GM21576 (cell line): ENCODE results near the gene FREY1.

Experiments used
- ATAC-seq: cut with Tn5 transposase; IDR thresholded peaks from one replicate; pipeline ENCODE4 v1.9.1; 2021; ENCODE audit warnings: mild to moderate bottlenecking, moderate library complexity; ENCODE audit not compliant: unreplicated experiment

The FREY1 gene, protein sequence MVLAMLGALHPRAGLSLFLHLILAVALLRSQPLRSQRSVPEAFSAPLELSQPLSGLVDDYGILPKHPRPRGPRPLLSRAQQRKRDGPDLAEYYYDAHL

DNA sequence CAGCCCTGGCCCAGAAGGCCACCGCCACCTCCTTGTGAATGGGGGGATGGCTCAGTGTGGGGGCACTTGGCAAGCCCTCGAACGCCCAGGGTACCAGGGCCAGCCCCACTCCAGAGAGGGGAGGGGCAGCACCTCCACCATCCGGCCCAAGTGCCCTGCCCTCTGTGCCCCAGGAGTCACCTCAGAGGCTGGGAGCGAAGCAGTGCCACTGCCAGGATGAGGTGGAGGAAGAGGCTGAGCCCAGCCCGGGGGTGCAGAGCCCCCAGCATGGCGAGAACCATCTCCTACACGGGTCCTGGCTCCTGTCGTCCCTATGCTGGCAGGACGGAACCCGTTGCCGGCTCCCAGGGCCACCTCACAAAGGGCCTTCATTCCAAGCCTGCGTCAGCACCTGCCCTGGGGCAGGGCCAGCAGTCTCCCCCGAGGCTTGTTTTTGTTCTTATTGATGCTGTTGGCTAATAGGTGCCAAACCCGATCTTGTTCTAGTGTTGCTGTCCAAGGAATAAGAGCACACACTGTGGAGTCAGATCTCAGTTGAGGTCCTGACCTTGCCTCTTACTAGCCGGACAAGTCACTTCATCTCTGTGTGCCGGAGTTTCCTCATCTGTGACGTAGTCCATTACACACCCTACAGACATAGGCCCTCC is at the start of gene FREY1:
Gene FREY1, minus strand, starts transcription at position 307 of the 647 bp plus-strand sequence. Its CDS starts 26 bp downstream, at position 281.
- ATAC-seq, result no peak

DNA sequence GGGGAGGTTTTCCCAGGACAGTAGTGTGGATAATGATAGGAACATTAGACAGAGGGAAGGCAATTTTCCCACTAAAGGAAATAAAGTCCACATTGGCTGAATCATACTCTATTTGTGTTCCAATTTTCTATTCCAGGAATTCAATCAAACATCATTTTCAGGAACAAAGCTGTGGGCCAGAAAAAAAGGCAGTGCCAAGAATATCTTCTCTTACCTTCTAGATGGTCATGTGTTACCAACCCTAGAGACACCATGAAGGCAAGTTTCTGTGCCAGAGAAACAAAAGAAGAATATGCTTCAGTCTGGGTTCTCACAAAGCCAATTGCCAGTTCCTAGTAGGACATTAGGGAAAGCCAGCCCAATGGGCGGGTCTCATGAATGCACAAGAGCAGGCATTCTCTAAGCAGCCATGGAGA is 42.9 kb upstream of the FREY1 start:
- no peak for ATAC-seq

DNA sequence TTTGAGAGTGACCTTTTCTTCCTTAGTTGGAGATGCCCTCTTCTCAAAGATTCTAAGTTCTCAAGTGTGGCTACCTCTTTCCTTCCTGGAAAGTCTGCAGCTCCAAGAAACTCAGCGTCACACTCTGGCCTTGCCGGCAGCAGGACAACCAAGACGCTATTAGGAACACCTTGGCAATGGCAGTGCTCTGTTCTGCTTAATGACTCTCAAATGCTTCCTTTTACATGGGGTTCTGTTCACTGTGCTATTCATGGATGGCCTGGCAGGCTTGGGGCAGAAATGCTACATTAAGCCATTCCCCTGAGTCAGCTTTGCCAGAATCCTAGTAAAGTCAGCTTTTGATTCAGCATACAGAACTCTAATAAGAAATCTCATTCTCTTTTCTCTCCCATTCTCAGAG is 41.3 kb upstream of the FREY1 start:
- no peak for ATAC-seq

DNA sequence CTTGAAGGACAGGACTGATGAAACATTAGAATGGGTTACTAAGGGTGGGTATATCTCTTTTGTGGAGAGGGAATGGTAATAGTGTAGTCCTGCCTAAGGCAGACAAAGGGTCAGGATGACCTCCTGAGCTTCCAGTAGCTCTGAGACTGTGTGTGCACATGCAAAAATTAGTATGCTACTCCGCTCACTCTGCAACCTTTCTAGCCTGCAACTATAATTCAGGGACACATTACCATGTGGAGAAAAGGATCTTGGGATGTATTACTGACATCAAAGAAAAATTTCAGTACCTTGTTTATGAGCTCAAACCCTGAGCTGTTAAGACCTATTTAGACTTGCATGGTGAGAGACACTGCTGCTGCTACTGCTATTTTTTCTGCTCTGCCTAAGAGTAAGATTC is 40.8 kb upstream of the FREY1 start:
- ATAC-seq, result no peak

DNA sequence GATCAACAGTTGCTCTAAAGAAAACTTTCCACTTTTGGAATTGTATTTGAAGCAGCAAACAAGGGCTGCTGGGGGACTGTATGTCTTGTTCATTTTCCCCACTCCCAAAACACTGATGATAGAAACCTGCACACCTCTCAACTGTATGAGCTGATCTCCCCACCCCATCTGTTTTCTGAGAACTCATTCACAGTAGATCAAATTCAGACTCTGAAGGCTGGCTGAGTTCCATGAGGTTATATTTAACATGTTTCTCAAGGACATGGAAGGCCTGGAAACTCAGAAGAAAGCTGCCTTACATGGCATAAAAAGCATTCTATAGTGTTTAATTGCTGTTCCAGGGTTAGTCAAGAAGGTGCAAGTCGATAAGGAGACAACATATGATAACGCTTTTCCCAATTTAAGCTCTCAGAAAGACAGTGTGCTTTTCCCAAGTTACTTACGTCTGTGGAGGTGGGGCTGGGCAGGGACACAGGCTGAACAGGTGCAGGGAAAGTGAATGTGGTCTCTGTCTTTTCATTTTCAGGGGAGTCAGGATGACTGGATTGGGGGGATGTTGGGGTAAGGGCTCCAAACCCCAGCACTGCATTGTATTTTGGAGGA is 38.4 kb upstream of the FREY1 start:
- ATAC-seq, result no peak

DNA sequence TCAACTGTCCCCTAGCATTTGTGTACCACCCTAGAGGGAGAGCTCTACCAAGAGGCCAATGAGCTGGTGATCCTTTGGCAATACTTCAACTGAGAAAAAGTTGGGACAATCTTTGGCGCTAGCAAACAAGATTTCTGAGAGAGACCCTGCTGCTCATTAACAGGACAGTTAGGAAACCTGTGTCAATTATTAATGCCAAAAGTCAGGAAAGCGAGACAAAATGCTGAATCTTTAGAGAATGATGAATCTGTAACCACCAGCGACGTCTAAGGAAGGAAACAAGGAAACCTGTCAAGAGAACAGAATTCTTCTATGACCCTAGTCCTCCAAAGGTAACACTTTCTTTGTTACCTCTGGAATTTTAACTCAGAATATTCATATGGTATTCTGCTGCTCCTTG is 35.3 kb upstream of the FREY1 start:
- no peak for ATAC-seq

DNA sequence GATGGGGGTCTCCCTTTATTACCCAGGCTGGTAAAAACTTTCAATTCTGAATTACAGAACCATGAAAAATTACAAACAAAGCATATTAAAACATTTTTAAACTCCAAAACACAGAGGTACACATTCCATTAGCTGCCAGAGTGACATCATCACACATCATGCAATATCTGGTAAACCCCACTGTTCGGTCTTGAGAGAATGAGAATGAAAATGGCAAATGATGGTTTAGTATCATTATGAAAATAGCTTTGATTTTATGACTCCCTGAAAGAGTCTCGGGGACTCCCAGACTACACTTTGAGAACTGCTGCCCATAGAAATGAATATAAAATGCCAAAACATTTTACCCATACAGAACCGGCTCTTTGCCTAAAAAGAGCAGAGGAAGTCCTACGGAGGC is 34.2 kb upstream of the FREY1 start:
- no peak for ATAC-seq

DNA sequence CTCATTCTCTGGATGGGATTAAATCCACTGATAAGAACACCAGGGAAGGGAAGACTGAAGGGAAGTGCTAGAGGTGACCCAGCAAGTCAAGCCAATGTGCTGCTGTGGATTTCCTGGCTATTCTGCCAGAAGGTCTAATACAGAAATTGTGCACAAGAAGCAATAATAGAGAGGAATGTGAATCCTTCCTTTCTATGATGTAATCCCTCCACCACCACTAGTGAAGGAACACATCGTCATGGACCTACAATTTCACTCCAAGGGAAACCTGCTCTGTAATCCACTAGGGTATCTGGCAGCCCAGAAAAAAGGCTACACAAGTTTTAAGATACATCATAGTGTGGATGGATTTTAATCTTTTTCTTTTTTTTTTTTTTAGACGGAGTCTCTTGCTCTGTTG is 32.8 kb upstream of the FREY1 start:
- no peak for ATAC-seq

DNA sequence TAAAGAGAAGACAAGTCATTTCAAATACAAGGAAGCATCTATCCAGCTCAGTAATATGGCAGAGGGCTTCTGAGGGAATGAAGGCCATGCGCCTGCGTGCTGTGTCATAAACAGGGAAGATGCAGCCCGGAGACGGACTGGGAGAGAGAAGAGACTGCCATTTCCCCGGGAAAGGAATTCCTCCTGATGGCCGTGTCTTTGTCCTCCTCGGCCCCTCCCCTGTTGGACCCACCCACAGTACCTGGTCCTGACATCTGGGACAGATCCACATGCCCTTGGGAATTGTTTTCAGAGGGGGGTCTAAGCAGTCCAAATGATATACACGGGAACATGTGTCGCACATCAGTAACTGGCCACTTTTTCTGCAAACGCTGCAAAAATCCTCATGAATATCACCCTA is 30.8 kb upstream of the FREY1 start:
- ATAC-seq, result no peak

DNA sequence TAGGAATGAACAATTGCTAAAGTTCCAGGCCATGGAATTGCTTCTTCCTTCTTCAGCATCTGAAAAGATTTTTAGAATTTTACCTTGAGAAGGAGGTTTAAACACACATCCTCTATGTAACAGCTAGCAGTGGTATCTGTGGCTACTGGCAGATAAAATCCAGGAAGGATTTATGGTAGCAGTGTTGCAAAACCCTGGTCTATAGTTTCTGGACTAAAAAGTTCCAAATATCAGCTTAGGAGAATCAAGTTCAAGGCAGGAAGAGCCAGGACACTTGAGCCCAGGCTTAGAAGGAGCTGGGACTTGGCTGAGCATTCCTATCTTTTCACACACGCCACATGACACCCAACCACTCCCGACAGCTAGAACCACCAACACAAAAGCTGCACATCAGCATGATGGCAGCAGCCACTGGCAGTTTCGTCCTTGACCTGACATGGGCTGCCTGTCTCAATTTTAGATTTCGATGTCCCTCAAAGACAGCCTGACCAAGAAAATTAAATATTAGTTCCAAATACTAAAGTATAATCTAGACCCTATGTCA is 29.5 kb upstream of the FREY1 start:
- no peak for ATAC-seq

DNA sequence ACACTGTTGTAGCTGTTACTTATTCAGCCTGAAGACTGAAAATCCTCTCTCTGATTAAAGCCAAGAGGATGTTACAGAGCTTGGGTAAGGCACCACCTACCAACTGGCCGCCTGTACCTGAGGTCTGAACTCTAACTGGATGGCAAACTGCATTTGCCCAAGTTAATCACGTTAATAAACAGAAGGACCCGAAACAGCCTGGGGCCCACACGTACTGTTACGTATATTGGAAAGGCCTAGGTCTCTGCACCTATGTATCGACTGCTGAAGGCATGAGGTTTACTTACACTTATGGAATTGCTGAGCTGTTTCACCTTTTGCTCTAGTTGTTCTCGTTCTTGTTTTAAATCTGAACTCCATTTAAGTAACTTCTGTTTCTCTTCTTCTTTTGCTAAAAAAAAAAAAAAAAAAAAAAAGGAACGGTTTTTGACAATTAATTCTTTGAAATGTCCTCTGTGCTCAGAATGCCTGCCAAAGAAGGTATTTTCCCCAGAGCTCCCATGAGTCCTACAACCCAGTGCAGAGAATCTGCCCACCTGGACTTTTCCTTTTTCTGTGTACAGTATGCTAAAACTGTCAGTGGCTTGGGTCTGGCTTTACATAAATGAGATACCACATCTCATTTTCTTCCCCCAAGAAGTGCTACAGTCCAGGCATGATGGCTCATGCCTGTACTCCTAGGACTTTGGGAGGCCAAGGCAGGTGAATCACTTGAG is 28.4 kb upstream of the FREY1 start:
- no peak for ATAC-seq

DNA sequence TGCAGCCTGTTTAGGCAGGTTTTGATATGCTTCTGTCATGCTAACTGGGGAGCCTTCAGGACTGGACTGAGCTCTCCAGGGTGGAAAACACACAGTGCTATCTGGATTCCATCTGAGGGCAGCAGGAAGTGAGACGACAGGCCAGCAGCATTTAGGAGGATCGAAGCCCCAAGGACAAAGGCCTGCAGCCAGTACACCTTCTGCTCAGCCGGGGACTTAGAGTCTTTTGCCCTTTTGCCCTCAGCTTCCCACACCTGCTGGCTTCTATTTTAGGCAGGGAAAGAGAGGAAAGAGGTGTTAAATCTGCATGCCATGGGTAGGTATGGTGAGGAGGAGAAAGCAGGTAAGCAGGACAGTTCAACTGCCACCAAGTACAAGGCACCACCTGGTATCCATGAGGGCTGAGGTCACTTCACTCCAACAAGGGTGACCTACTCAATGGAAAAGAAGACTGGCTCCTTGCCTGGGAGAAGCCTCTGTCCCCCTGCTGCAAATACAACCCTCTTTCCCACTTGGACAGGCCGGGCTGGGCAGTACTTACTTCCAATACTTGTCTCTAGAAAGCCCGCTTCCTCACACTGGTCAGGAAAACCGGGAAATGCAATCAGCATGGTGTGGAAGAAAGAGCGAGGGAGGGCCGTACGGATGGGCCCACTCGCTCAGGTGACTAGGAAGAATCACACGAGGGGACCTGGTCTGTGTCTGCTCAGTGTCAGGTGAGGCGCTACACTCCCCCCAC is 27.7 kb upstream of the FREY1 start:
- ATAC-seq, result no peak

DNA sequence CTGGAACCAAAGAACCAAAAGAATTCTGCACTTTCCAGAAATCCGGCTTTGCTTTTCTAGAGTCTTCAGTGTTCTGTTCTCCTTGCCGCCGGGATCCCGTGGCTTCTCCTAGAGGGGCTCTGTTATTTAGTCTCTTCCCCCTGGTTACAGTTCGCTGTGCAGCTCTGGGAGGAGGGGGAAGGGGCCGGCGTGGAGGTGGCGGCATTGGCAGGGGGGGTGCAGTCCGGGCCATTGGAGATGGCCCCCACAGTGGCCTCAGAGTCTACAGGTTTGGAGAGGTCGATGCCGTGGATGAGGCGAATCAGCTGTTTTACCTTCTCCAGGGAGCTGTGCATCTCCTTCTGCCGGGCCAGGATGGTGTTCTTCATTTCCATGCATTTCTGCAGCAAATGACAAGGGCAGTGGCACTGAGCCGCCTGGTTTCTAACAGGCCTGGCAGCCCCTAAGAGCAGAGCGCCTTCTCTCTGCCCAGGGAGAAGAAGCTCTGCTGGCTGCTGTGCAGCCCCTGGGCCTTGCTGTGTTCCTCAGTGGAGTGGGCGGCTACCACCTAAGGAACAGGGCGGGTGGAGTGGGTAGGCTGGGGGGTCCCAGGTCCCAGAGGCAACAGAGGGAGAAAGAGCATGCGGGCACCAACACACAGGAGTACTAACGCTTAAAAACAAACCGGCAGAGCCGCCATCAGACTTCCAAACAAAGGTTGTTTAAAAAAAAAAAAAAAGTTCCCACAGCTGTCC is 26.9 kb upstream of the FREY1 start:
- no peak for ATAC-seq

DNA sequence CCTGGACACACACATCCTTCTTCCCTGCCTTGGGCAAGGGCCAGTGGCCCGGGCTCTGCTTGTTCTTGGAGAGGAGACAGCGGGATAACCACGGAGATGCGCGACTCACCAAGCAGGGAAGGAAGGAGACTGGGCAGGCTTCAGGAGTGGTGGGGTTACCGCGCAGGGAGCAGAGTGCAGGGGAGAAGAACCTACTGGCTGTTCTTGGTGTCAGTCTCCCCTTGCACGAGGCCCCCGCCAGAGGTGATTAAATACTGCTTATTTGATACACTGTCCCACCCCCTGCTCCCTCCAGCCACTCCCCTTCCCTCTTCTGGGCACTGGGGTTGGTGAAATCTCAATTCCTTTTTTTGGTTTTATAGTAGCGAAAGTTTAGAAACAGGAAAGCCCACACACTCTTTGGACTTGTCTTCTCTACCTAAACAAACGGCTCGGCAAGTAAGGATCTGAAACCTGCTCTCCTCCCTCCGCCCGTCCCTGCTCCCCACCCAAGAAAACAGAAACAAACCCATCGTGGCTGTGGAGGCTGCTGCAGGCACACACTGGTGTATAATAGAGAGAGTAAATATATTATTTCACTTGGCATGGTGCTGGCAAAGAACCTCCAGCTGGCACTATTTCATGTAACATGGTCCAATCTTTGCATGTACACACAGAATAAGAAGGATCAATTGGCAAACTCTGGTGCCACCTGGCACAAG is 26.2 kb upstream of the FREY1 start:
- no peak for ATAC-seq

DNA sequence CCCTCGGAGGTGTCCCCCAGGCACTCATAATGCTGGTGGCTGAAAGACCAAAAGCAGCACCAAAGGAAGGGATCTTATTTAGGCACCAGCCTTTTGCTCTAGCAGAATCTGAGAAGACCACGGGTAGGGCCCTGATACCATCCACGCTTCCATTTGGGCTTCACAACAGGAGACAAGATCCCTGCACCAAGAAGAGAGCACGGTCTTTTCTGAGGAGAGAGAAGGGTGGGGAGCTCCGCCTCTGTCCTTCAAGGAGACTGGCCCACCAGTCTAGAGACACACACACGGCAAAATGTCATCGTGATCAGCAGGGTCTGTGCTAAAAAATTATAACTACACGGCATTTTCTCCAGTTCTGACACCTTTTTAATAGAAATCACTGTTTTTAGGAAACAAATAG is 25.1 kb upstream of the FREY1 start:
- ATAC-seq, result no peak

DNA sequence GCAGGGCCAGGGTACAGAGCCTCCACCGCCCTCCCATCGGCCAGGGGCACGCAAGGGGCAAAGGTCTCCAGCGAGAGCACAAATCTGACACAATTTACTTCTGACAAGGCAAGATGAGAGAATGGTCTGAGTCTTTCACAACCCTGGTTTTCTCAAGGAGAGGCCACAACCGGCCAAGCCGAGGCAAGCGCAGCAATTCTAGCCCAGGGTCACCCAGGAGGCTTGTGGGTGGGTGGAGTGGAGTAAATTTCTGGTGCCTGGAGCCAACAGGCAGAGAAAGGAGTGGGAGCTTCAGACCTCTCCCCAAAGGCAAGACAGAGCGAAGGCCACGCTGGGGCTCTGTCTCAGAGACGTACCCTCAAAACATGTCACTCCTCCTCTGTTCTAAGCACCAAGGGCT is 24.7 kb upstream of the FREY1 start:
- ATAC-seq, result no peak

DNA sequence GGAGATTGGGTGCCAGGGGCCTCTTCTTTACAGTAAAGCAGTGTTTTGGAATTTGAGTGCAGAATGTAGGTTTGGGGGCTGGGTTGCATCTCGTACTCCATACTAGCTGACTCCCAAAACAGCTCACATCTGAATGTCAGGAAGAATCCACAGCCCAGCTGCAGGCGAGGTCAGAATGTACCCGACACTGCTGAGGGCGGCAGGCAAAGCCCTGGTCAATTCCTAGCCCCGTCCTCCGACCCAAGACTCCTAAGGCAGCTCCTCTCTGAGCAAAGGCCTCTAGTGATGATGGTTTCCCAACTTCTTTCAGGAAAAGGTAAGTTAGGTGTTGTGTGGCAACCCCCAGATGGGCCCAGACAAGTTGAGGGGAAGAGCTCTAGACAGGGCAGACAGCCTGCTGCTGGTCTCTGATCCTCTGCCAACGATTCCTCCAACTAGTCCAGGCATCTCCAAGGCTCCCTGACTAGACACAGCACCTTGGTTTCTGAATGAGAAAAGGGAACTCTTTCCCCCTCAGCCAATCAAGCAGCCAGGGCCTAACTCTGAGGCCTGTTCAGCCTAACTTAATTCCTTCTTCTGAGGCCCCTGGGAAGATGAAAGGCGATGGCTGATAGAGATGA is 24.0 kb upstream of the FREY1 start:
- no peak for ATAC-seq

DNA sequence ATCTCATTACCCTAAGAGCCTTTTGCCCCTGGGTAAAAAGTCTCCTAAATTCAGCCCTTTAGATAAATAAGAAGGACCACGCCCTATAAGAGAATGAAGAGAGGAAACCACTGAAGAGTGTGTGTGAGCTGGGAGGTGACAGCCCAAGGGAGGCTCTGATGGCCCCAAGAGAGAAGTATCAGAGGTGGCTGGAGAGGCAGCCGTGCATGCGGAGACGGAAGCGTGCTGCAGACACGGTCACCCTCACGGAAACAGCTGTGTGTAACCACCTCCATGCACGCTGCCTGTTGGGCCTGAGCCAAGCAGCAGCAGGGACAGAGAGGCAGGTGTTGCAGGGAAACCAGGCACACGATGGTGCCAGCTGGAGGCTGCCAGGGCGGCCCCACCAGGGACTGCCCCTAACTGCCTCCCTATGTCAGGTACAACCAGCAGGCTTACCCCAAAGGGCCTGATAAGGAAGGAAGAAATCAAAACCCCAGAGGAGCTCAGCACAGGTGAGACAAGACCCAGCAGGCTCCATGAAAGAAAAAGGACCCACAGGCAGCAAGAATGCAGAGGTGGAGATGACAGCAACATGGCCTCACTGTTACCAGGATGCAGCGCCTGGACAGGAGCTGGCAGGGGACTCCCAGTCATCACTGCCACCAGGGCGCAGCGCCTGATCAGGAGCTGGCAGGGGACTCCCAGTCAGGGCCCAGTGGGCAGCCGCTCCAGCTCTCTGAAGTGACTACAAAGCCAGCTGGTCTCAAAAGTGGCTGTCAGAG is 23.1 kb upstream of the FREY1 start:
- ATAC-seq, result peak; percentile 96
